HCEC 1CT (cell line): ENCODE data around the gene BPIFB6.

Source experiments
- DNase-seq: peaks from one replicate; pipeline ENCODE4 v3.0.0-alpha.2; 2017

Gene BPIFB6

DNA sequence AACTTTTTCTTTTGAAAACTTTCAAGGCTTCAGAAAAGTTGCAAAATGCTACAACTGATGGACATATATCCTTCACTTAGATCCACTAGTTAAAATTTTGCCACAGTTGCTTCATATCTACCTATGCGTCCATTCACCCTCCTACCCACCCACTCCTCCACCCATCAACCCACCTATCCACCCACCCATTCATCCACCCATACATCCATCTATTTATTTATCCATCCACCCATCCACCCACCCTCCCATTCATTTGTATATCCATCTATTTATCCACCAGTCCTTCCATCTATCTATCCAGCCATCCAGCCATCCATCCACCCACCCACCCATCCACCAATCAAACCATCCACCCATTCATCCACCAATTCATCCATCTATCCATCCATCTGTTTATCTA is 61.6 kb downstream of the BPIFB6 start:
- DNase-seq, result no peak

DNA sequence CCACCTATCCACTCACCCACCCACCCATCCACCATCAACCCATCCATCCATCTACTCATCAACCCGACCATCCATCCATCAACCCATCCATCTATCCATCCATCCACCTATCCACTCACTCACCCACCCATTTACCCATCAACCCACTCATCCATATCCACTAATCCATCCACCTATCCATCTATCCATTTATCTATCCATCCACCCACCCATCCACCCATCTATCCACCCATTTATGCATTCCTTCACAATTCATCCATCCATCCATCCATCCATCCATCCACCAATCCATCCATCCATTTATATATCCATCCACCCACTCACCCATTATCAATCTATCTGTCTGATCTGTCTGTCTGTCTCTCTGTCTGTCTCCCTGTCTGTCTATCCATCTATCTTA is 62.1 kb downstream of the BPIFB6 start:
- no peak for DNase-seq
